ENCODE data around the gene NOC4L. TPM values are rescaled to one million over a fixed set of nuclear protein-coding genes. Genes with fewer than 3 reads are reported as not detected.
"Not testable (repeated sequence)": the region's sequence is repeated elsewhere in the genome, so short reads cannot be mapped to it uniquely, and the experiment has no call there.

Gene NOC4L
- total RNA-seq, 3 donors from 2014 or later: 10.1 to 14.3 (median 11.1) TPM

GRCh38 chr12:132130690-132131089 lies 13.6 kb upstream of the NOC4L start:
- no peak overlapping the region for H3K27ac ChIP-seq
- H3K27me3 ChIP-seq: no peaks in the 10 kb centered on the region
- H3K4me1 ChIP-seq: no peaks in the 10 kb centered on the region
- intact Hi-C loops (cut with DNase I; ENCODE audit: low total_unique reads): no loop called here
- H3K4me3 ChIP-seq: no peak overlapping the region
- TF ChIP-seq CTCF (IDR thresholded peaks at IDR 0.05) (no peak), POLR2A (IDR thresholded peaks at IDR 0.05) (no peak), POLR2AphosphoS5 (IDR thresholded peaks at IDR 0.05) (no peak)
- H3K9me3 ChIP-seq: no peaks in the 10 kb centered on the region
- no peak for DNase-seq (ENCODE audit: low spot score in 2 of 2)
- no peaks in the 10 kb centered on the region for H3K36me3 ChIP-seq

GRCh38 chr12:132131229-132131628 lies 13.0 kb upstream of the NOC4L start:
- no peak overlapping the region for H3K4me3 ChIP-seq
- no peak overlapping the region for H3K27ac ChIP-seq
- no peak for DNase-seq (ENCODE audit: low spot score in 2 of 2)
- H3K9me3 ChIP-seq: no peaks in the 10 kb centered on the region
- H3K4me1 ChIP-seq: no peaks in the 10 kb centered on the region
- intact Hi-C loops (cut with DNase I; ENCODE audit: low total_unique reads): no loop called here
- H3K27me3 ChIP-seq: no peaks in the 10 kb centered on the region
- no peaks in the 10 kb centered on the region for H3K36me3 ChIP-seq
- no peak for TF ChIP-seq POLR2AphosphoS5 (IDR thresholded peaks at IDR 0.05)
- no peak for TF ChIP-seq CTCF (IDR thresholded peaks at IDR 0.05)
- no peak for TF ChIP-seq POLR2A (IDR thresholded peaks at IDR 0.05)

- no peak overlapping the region for H3K4me3 ChIP-seq
- H3K27ac ChIP-seq: no peak overlapping the region
- no peaks in the 10 kb centered on the region for H3K36me3 ChIP-seq
- no peaks in the 10 kb centered on the region for H3K9me3 ChIP-seq
- H3K27me3 ChIP-seq: no peaks in the 10 kb centered on the region
- no peak for TF ChIP-seq POLR2A (IDR thresholded peaks at IDR 0.05)
- no peak for TF ChIP-seq CTCF (IDR thresholded peaks at IDR 0.05)
- no peak for TF ChIP-seq POLR2AphosphoS5 (IDR thresholded peaks at IDR 0.05)
- intact Hi-C loops (cut with DNase I; ENCODE audit: low total_unique reads): no loop called here
- H3K4me1 ChIP-seq: no peaks in the 10 kb centered on the region
- DNase-seq (ENCODE audit: low spot score in 2 of 2): no peak
Observed at GRCh38 chr12:132131952-132132351, 12.3 kb upstream of the NOC4L start.

GRCh38 chr12:132132609-132133430 lies 11.4 kb upstream of the NOC4L start:
- H3K9me3 ChIP-seq: no peaks in the 10 kb centered on the region
- no peaks in the 10 kb centered on the region for H3K36me3 ChIP-seq
- no peak overlapping the region for H3K27ac ChIP-seq
- no peak overlapping the region for H3K4me3 ChIP-seq
- no peak for DNase-seq (ENCODE audit: low spot score in 2 of 2)
- no peaks in the 10 kb centered on the region for H3K27me3 ChIP-seq
- no peaks in the 10 kb centered on the region for H3K4me1 ChIP-seq
- TF ChIP-seq POLR2A (IDR thresholded peaks at IDR 0.05) (no peak), POLR2AphosphoS5 (IDR thresholded peaks at IDR 0.05) (no peak), CTCF (IDR thresholded peaks at IDR 0.05) (no peak)
- intact Hi-C loops (cut with DNase I; ENCODE audit: low total_unique reads): no loop called here

- H3K27me3 ChIP-seq: no peaks in the 10 kb centered on the region
- no peak overlapping the region for H3K4me3 ChIP-seq
- H3K9me3 ChIP-seq: no peaks in the 10 kb centered on the region
- no peak overlapping the region for H3K27ac ChIP-seq
- peaks cover 4% of the 10 kb centered on the region for H3K36me3 ChIP-seq
- no peak for DNase-seq (ENCODE audit: low spot score in 2 of 2)
- no peaks in the 10 kb centered on the region for H3K4me1 ChIP-seq
- intact Hi-C loops (cut with DNase I; ENCODE audit: low total_unique reads): no loop called here
- TF ChIP-seq POLR2A (IDR thresholded peaks at IDR 0.05): no peak
- no peak for TF ChIP-seq POLR2AphosphoS5 (IDR thresholded peaks at IDR 0.05)
- no peak for TF ChIP-seq CTCF (IDR thresholded peaks at IDR 0.05)
Observed at GRCh38 chr12:132133952-132134652, 10.2 kb upstream of the NOC4L start.

- H3K4me3 ChIP-seq; DNase-seq (ENCODE audit: low spot score in 2 of 2); H3K4me1 ChIP-seq; H3K27ac ChIP-seq; H3K9me3 ChIP-seq; H3K36me3 ChIP-seq; intact Hi-C loops (cut with DNase I; ENCODE audit: low total_unique reads); H3K27me3 ChIP-seq: not testable (repeated sequence)
Observed at GRCh38 chr12:132134653-132135183, 9.5 kb upstream of the NOC4L start.

- H3K27me3 ChIP-seq; H3K4me3 ChIP-seq; H3K27ac ChIP-seq; H3K4me1 ChIP-seq; H3K36me3 ChIP-seq; H3K9me3 ChIP-seq; intact Hi-C loops (cut with DNase I; ENCODE audit: low total_unique reads): not testable (repeated sequence)
- DNase-seq (ENCODE audit: low spot score in 2 of 2): peak in 1 of 2 donors; percentile 9
Observed at GRCh38 chr12:132136226-132136625, 8.0 kb upstream of the NOC4L start.

Measured in breast epithelium (tissue), 4 donors.